CD4-positive, alpha-beta T cell treated with Interleukin-6 for 4 hours (primary cell): Measurements from ENCODE around the gene VENTX.

Experiments
- DNase-seq: peaks from one replicate; pipeline ENCODE4 v3.0.0-alpha.2; 2020; ENCODE audit warnings: mixed read lengths

Gene VENTX

DNA sequence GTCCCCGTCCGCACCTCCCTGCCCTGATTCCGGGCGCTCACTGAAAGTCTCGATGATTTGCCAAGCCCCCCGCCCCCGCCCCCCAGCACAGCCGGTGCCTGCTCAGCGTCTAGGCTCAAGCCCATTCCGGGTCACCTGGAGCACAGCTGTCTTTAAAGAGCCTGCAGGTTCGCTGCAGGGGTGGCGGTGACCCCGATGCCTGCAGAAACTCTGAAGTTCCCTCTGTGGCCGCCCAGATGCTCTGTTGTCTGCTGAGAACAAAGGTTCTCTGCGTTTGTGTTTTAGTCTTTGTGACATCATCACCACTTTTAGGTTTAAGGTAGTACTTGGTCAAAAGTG, 780 bp downstream of the VENTX start:
- DNase-seq = no peak

- no peak for DNase-seq
These were observed 2.3 kb downstream of the VENTX start for GRCh38 chr10:133239990-133240389.

- DNase-seq = peak; percentile 29
These were observed 4.0 kb downstream of the VENTX start for GRCh38 chr10:133241501-133242205.

- DNase-seq = no peak
These were observed 5.1 kb downstream of the VENTX start for GRCh38 chr10:133242611-133243356.

DNA sequence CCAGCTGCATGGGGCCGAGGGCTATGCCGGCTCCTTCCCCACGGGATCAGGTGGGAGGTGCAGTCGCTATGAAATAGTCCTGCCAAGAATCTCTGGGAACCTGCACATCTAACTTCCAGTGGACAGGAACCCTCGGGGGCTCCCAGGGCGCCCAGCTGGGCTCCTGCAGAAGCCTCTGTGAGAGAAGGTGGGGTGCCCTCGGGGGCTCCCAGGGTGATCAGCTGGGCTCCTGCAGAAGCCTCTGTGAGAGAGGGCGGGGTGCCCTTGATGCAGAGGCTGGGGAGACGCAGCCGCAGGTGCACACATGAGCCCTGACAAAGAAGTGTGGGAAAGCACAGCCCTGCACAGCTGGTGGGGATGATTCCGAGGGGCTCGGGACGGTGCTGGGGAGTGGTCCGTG, 5.9 kb downstream of the VENTX start:
- DNase-seq = no peak

DNA sequence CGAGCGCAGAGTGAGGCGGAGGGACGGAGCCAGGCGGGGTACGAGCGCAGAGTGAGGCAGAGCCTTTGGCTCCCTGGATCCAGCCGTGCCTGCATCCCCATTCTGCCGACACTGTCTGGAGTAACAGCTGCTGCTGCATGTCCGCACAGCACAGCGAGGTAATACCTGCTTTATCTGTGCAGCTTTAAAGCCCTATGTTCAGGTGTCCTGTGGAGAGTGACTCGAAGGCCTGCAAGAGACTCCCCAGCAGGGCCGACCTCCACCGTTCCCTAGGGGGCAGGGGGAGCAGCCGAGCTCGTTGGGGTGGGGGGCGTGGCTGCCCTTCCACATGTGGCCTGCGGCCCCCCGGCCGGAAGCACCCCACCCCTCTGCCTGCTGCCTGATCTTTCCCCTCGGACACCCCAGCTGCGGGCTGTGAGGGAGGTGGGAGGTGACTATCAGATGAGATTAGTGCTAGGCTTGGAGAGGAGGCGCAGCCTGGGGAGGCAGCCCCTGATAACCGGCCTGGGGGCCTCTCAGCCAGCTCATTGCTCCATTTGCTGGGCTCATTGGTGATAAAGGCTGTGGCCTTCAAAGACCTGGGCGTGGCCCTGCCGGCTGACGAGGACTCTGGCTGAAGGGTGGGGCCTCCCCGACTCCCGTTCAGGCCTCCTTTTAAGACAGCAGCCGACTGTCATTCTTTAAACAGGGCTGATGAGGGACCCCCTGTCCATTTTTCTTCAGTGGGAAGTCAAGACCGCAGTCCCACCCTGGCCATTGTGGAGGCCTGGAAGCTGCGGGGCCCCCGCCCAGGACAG, 8.0 kb downstream of the VENTX start:
- DNase-seq = no peak

DNA sequence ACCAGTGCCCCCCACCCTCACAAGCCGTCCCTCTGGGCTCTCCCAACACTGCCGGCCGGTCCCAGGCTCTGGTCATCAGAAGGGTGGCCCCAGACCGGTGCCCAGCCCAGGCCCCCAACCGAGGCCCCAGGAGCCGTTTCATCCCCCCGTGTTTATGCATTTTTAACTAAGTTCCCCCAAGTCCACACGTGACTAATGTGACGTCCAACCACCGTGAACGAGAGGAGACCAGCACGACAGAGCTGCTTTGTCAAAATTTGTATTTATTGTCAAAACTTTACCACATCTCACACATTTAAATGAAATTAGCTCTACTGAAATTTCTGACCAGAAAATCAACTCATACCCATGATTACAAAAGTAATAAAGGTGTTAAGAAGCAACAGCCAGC, 8.6 kb downstream of the VENTX start:
- no peak for DNase-seq

DNA sequence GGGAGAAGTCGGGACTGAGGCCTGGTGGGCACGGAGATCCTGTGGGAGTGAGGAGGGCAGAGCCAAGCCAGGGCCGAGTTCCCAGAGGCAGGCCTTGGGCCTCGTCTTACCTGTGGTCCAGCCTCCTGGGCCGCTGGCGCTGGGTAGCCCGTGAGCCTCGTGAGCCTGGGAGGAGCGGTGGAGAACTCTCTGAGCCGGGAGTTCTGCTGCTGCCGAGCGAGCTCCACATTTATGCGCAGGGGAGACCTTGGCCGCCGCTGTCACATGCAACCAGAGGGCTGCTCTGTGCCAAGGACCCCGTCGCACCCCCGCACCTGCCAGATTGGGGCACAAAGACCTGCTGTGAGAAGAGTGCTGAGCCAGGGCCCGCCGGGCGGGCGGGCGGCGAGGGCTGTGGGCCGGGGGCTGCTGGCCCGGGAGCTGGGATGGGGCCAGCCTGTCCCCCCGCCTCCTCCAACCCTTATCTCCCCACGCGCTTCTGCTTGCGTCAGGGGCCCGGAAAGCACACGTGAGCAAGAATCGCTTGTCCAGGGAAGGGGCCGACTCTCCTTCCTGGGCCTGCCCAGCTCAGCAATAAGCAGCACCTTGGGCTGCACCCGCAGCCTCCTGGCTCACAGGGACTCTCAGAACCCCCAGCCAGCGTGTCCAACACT, 10.2 kb downstream of the VENTX start:
- no peak for DNase-seq

DNA sequence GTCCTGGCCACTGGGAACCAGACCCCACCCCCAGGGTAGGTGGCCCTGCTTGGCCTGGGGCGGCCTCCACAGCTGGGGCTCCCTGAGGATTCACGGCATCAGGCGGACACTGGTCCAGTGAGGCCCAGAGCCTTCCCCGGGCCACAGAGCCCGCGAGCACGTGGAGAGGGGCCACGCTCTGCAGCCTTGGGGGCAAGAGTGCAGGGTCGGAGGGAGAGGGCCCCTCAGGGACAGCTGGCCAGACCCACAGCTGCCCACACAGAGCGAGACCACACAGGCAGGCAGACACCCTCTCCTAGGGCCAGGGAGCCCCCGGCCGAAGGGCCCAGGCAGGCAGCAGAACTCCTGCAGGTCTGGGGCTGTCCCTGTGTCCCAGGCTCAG, 10.7 kb downstream of the VENTX start:
- DNase-seq = no peak

- DNase-seq = no peak
These were observed 11.6 kb downstream of the VENTX start for GRCh38 chr10:133249094-133249780.

GRCh38 chr10:133249975-133250754, 12.5 kb downstream of the VENTX start:
- DNase-seq = no peak

DNA sequence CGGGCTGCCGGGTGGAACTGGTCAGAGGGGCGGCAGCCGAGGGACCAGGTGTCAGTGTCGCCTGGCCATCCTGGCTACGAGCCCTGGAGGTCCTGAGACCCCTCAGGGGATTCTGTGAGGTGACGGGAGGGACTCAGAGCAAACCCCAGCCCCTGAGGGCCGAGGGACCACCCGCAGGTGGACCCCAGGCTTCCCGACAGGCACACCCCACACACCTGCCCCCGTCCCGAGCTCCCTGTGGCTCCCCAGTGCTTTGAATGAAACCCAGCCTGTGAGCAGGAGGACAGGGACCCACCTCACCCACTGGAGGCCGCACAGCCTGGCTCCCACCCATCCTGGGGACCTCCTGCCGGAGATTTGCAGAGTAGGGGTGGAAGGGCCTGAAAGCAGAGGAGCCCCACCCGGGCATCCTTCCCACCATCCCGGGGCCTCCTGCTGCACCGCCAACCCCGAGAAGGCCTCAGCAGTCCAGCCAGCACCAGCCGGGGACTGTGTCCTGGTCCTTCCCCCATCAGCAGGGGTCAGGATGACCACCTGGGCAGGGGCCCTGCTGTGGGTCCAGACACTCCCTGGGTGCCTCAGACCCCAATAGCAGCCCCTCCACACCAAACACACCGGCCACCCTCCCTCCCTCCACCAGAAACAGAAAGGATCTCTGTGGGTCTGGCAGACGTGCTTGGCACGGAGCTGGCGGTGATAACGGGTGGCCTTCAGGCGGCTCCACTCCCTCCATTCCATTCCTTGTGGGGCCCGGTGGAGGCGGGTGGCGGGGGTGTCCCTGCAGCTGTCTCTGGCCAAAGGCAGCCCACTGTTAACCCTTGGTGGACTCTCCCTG, 13.9 kb downstream of the VENTX start:
- DNase-seq = no peak

- DNase-seq = no peak
These were observed 14.5 kb downstream of the VENTX start for GRCh38 chr10:133252223-133252552.

- no peak for DNase-seq
These were observed 15.8 kb downstream of the VENTX start for GRCh38 chr10:133253361-133253955.

- no peak for DNase-seq
These were observed 16.9 kb downstream of the VENTX start for GRCh38 chr10:133254421-133255120.

GRCh38 chr10:133255323-133255722, 17.7 kb downstream of the VENTX start:
- DNase-seq = no peak

DNA sequence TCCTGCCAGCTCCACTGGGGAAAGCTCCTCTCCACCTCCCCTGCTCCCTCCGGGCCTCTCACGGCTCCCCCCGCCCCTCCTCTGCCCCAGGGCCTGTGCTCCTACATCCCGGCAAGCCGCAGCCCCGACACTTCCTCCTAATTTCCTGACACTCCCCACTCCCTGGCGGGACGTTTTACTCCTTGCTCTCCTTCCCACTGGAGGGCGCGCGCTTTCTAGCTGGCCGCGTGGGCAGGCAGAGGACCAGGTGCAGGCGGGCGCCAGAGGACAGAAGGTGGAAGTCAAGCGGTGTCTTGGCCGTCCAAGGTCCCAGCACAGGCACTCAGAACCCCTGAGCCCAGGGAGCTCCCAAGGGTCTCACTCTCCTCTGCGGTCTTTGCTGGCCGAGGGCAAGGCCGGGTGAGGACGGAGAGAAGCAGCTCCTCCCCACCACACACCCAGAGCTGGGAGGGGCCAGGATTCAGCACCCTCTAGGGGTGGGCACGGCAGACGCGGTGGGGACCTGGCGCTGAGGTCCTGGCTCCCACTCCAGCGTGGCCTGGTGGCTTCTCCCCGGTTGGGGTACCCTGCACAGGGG, 19.9 kb downstream of the VENTX start:
- DNase-seq = peak; percentile 58

GRCh38 chr10:133258066-133258817, 20.6 kb downstream of the VENTX start:
- DNase-seq = peak; percentile 60
